A673 (cell line): Measurements from ENCODE around the gene CATSPERE.

Source experiments
- CTCF ChIP-seq: fragments of 300-800, 200-600 bp; sonication (generic); conservative IDR thresholded peaks from 2 replicates; pipeline ENCODE4 v1.5.1; 2017; ENCODE audit warnings: low read depth, mild to moderate bottlenecking, antibody characterized with exemption, low read length, moderate library complexity, mixed read lengths
- EZH2 ChIP-seq: fragments of 200-600 bp; sonication (generic); IDR thresholded peaks from 2 replicates; pipeline ENCODE4 v1.6.1; 2017; ENCODE audit warnings: borderline replicate concordance, low read depth, mild to moderate bottlenecking, mixed read lengths, antibody characterized with exemption, low read length; ENCODE audit not compliant: poor library complexity, severe bottlenecking

GRCh38 chr1:244659694-244660093 lies 198.6 kb downstream of the CATSPERE start:
- TF ChIP-seq CTCF (no peak), EZH2 (no peak)
